Chondrocyte (in vitro differentiated cells): ENCODE measurements around the gene PRUNE1. TPM values are rescaled to one million over a fixed set of nuclear protein-coding genes. Genes with fewer than 3 reads are reported as not detected.

Experiments
- DNase-seq: peaks from one replicate; pipeline ENCODE4 v3.0.0; 2021; ENCODE audit warnings: mixed read lengths, low spot score
- H3K27ac Mint-ChIP-seq: one replicate; pipeline ENCODE4 v1.8.0; 2021; ENCODE audit warnings: mild to moderate bottlenecking, moderate library complexity, mixed read lengths; ENCODE audit not compliant: unreplicated experiment
- H3K27me3 Mint-ChIP-seq: 2 replicates; pipeline ENCODE4 v1.8.0; 2021; ENCODE audit warnings: low read depth, mixed read lengths
- H3K36me3 Mint-ChIP-seq: 2 replicates; pipeline ENCODE4 v1.8.0; 2021; ENCODE audit warnings: low read depth, mixed read lengths
- H3K4me1 Mint-ChIP-seq: 2 replicates; pipeline ENCODE4 v1.8.0; 2021; ENCODE audit warnings: low read depth, mild to moderate bottlenecking, mixed read lengths
- H3K4me3 Mint-ChIP-seq: one replicate; pipeline ENCODE4 v1.8.0; 2021; ENCODE audit warnings: mild to moderate bottlenecking, moderate library complexity, mixed read lengths; ENCODE audit not compliant: unreplicated experiment
- H3K9me3 Mint-ChIP-seq: 2 replicates; pipeline ENCODE4 v1.8.0; 2021; ENCODE audit warnings: low read depth, mixed read lengths
- total RNA-seq: library from RNA; stranded (reverse); gene quantifications from 3 replicates; pipeline ENCODE4 v1.2.1, GENCODE V29; 2021
- TF ChIP-seq, protein P1 (sequence below): fragments of 200-600 bp; sonication (generic); IDR thresholded peaks from 2 replicates; pipeline ENCODE4 v1.5.0; 2021; ENCODE audit warnings: antibody characterized with exemption, mild to moderate bottlenecking, moderate library complexity

Gene PRUNE1
- total RNA-seq, 1 donor from 2014 or later: 14.1 TPM

DNA sequence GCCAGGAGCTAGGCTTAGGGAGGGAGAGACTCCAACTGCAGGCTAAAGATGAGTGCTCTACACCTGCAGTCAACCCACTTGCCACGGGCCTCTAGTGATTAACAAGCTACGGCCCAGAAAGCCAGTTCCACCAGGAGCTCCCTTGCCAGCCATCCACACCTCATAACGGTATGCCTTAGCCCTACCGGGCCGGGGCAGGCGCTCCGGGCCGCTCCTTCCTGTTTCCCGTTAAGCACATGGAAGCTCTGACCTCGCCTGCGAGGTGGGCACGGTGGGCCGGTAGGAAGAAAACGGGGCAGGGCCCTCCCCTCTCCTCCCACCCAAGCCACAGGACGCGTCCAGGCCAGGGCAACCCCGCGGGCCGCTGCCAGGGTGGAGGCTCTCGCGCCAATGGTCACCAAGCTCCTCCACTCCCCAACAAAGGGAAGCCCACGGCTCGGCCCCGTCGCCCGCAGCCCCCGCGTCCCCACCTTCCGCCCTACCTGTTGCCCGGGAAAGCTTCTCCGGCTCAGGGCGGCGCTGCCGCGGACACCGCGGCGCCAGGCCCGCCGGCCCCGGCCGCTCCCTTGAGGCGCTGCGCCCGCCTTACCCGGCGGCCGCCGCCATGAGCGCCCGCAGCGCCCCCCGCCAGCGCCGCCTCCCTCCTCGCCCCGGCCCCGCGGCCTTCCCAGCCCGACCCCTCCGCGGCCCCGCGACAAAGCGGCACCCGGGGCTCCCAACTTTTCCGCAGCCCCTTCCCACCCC, 34.2 kb upstream of the PRUNE1 start:
- Mint-ChIP-seq H3K4me1 (peaks cover 60% of the 10 kb centered on the region), H3K36me3 (no peaks in the 10 kb centered on the region), H3K27me3 (no peaks in the 10 kb centered on the region), H3K9me3 (no peaks in the 10 kb centered on the region), H3K4me3 (peak overlapping the region; percentile 83), H3K27ac (peak overlapping the region; percentile 93)
- no peak for DNase-seq
- TF ChIP-seq, protein P1, sequence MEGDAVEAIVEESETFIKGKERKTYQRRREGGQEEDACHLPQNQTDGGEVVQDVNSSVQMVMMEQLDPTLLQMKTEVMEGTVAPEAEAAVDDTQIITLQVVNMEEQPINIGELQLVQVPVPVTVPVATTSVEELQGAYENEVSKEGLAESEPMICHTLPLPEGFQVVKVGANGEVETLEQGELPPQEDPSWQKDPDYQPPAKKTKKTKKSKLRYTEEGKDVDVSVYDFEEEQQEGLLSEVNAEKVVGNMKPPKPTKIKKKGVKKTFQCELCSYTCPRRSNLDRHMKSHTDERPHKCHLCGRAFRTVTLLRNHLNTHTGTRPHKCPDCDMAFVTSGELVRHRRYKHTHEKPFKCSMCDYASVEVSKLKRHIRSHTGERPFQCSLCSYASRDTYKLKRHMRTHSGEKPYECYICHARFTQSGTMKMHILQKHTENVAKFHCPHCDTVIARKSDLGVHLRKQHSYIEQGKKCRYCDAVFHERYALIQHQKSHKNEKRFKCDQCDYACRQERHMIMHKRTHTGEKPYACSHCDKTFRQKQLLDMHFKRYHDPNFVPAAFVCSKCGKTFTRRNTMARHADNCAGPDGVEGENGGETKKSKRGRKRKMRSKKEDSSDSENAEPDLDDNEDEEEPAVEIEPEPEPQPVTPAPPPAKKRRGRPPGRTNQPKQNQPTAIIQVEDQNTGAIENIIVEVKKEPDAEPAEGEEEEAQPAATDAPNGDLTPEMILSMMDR: peak; percentile 10

DNA sequence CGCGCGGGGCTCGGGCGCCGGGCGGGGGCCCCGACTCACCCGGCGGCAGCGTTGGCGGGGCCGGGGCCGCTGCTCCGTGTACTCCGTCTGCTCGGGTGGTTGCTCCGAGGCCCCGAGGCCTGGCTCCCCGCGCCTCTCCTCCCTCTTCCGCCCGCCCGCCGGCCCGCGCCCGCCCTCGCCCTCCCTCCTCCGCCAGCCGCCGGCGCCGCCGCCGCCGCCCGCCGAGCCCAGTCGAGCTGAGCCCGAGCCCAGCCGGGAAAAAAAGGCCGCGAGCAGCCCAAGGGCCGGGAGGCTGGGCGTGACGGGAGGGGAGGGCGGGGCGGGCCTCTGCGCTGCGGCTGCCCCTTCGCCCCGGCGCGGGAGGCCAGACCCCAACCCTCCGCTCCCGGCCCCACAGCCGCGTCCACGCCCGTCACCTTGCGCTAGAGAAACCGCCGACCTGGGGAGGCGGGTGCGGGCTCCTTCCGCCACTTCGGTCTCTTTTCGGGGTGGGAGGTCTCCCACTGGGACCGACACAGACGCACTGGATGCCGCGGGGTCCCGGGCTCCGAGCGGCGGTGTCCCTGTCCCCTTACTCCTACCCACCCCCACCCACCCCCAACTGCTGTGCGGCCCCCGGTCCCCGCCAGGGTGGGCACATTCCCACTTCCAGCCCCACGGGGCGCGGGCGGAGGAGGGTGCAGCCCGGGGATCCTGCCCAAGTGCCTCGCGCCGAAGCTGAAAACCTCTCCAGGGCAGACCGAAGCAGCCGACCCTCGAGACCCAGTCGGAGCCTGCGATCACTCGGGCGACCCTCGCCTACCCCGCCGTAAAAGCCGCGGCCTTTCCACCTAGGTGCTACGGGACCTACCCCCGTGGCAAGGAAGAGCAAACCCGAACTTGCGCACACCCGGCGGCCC, 33.4 kb upstream of the PRUNE1 start, which contains the start of gene CERS2:
TSS of gene CERS2 (minus strand) at position 256 of the 899 bp plus-strand sequence. CDS start 5,745 bp downstream, outside the sequence.
- no peak for DNase-seq
- TF ChIP-seq, protein P1: no peak
- Mint-ChIP-seq H3K36me3 (no peaks in the 10 kb centered on the region), H3K27me3 (no peaks in the 10 kb centered on the region), H3K9me3 (no peaks in the 10 kb centered on the region), H3K4me1 (peaks cover 65% of the 10 kb centered on the region), H3K4me3 (peak within 1 kb of the TSS; percentile 83), H3K27ac (peak within 1 kb of the TSS; percentile 93)

DNA sequence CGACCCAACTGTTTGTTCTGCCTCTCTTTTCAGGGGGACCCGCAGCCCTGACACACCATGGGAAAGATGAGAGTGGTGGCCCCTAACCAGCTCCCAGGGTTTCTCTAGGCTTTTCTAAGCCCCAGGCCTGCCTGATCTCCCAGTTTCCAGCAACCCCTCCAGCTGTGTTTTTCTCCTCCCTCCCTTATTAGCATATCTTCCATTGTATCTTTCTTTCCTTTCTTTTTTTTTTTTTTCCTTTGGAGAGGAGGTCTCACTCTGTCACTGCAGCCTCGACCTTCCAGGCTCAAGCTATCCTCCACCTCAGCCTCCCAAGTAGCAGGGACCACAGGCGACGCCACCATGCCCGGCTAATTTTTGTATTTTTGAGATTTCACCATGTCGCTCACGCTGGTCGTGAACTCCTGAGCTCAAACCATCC, 31.8 kb upstream of the PRUNE1 start:
- H3K4me3 Mint-ChIP-seq: no peak overlapping the region
- no peaks in the 10 kb centered on the region for H3K9me3 Mint-ChIP-seq
- H3K27me3 Mint-ChIP-seq: no peaks in the 10 kb centered on the region
- TF ChIP-seq, protein P1: no peak
- no peak for DNase-seq
- H3K4me1 Mint-ChIP-seq: peaks cover 56% of the 10 kb centered on the region
- peak overlapping the region; percentile 91 for H3K27ac Mint-ChIP-seq
- H3K36me3 Mint-ChIP-seq: no peaks in the 10 kb centered on the region

DNA sequence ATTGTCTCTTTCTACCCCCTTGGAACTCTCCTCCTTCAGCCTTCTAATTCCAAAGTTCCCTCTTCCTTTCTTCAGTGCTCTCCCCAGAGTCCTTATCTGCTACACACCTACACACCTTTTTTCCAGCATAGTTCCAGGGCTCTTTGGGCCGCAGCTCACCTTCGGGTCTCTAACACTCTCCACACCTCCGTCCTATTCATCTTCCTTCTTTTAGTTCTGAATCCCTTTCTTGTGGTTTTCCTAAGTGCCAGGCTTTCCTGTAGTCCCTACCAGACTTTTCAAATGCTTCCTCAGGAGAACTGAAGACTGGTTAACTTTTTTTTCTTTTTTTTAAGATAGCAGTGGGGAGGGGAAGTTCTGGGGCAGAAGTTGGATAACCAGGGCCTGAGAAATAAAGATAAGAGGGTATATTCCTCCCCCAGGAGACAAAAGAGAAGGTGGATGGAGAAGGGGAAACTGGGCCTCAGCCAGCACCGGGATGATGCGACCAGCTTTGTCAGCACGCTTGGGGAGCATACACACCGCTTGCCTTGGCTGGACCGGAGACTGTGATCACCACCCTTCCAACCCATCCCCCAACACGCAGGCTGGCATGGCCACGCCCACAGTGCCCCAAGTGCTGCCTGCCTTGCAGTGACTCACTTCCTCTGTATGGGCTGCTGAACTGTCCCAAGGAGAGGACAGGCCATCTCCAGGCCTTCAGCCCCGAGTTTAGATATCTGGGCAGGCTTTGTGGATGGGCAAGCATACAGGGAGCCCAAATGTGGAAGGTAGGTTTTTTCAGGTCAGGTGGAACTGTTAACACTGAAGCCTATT, 31.2 kb upstream of the PRUNE1 start:
- H3K9me3 Mint-ChIP-seq: no peaks in the 10 kb centered on the region
- DNase-seq: peak; percentile 93
- peak overlapping the region; percentile 91 for H3K27ac Mint-ChIP-seq
- H3K4me1 Mint-ChIP-seq: peaks cover 52% of the 10 kb centered on the region
- no peaks in the 10 kb centered on the region for H3K27me3 Mint-ChIP-seq
- peak overlapping the region; percentile 47 for H3K4me3 Mint-ChIP-seq
- TF ChIP-seq, protein P1: no peak
- H3K36me3 Mint-ChIP-seq: no peaks in the 10 kb centered on the region
